Fibroblast of lung (primary cell): ENCODE results near the gene MAML2.

Experiments
- EZH2 ChIP-seq: IDR thresholded peaks from 2 replicates; pipeline ENCODE4 v1.5.1; 2012; ENCODE audit warnings: low read length, control low read depth, mild to moderate bottlenecking; ENCODE audit errors: missing control alignments
- TF ChIP-seq, protein P1 (sequence below), 2 donors: IDR thresholded peaks in 1 of 2; conservative IDR thresholded peaks in 1 of 2; 1 replicate in 1 of 2; 2 replicates in 1 of 2; pipeline ENCODE4 v1.5.1; 2011 to 2012; ENCODE audit warnings: low read length in 2 of 2, control low read depth in 1 of 2, inconsistent platforms in 1 of 2, low read depth in 1 of 2, mild to moderate bottlenecking in 1 of 2

- TF ChIP-seq, protein P1, sequence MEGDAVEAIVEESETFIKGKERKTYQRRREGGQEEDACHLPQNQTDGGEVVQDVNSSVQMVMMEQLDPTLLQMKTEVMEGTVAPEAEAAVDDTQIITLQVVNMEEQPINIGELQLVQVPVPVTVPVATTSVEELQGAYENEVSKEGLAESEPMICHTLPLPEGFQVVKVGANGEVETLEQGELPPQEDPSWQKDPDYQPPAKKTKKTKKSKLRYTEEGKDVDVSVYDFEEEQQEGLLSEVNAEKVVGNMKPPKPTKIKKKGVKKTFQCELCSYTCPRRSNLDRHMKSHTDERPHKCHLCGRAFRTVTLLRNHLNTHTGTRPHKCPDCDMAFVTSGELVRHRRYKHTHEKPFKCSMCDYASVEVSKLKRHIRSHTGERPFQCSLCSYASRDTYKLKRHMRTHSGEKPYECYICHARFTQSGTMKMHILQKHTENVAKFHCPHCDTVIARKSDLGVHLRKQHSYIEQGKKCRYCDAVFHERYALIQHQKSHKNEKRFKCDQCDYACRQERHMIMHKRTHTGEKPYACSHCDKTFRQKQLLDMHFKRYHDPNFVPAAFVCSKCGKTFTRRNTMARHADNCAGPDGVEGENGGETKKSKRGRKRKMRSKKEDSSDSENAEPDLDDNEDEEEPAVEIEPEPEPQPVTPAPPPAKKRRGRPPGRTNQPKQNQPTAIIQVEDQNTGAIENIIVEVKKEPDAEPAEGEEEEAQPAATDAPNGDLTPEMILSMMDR (conservative IDR thresholded peaks at IDR 0.05 in 1 of 2, IDR thresholded peaks at IDR 0.05 in 1 of 2; ENCODE audit: low read depth in 1 of 2, low read length in 2 of 2) = no peak
- TF ChIP-seq EZH2 = no peak
These were observed 270.4 kb downstream of the MAML2 start for GRCh38 chr11:96072592-96072991.
